Cardiac muscle cell (in vitro differentiated cells and primary cell): Measurements from ENCODE around the gene DGKG. TPM values are rescaled to one million over a fixed set of nuclear protein-coding genes. Genes with fewer than 3 reads are reported as not detected.

Experiments used
- DNase-seq, 2 donors: peaks; one replicate each; pipeline versions ENCODE4 v3.0.0 to v3.0.0-alpha.2; 2010 to 2017; ENCODE audit warnings: low read depth in 1 of 2, low spot score in 1 of 2
- H3K27ac ChIP-seq: fragments of 200-600 bp; sonication (generic); 2 replicates; pipeline ENCODE4 v1.5.1; 2016
- H3K27me3 ChIP-seq: fragments of 200-600 bp; sonication (generic); 2 replicates; pipeline ENCODE4 v1.6.0; 2016; ENCODE audit warnings: control low read depth
- H3K36me3 ChIP-seq: fragments of 200-600 bp; sonication (generic); 2 replicates; pipeline ENCODE4 v1.5.1; 2016; ENCODE audit warnings: control low read depth
- H3K4me1 ChIP-seq: fragments of 200-600 bp; sonication (generic); 2 replicates; pipeline ENCODE4 v1.8.1; 2017; ENCODE audit warnings: low read depth, mild to moderate bottlenecking, mixed run types
- H3K4me3 ChIP-seq: fragments of 200-600 bp; sonication (generic); 2 replicates; pipeline ENCODE4 v1.5.1; 2016; ENCODE audit warnings: mild to moderate bottlenecking
- H3K9me3 ChIP-seq: fragments of 200-600 bp; sonication (generic); 2 replicates; pipeline ENCODE4 v1.5.1; 2017; ENCODE audit warnings: low read depth, mild to moderate bottlenecking, control low read depth
- CTCF ChIP-seq: IDR thresholded peaks from 2 replicates; pipeline ENCODE4 v1.5.1; 2012; ENCODE audit warnings: low read depth, mild to moderate bottlenecking, low read length
- polyA plus RNA-seq: library from polyadenylated mRNA; unstranded; fragments of >200 nt; fragmentation: Nextera tagmentation; extraction: Ambion mirVana; gene quantifications from 2 replicates; pipeline ENCODE4 v1.2.1, GENCODE V29; 2016
- total RNA-seq: library from RNA; depleted of rRNA; stranded (reverse); fragments of >200 nt; gene quantifications from 2 replicates; pipeline ENCODE4 v1.2.3, GENCODE V29; 2016

DGKG gene
- total and polyA plus RNA-seq, 2 experiments from 2014 or later, result 0.15 TPM; not detected in 1

GRCh38 chr3:186316666-186317260 lies 45.3 kb downstream of the DGKG start:
- no peaks in the 10 kb centered on the region for H3K36me3 ChIP-seq
- H3K27ac ChIP-seq, result no peak overlapping the region
- TF ChIP-seq CTCF, result no peak
- no peak overlapping the region for H3K4me3 ChIP-seq
- no peaks in the 10 kb centered on the region for H3K4me1 ChIP-seq
- no peak for DNase-seq
- no peaks in the 10 kb centered on the region for H3K9me3 ChIP-seq
- no peaks in the 10 kb centered on the region for H3K27me3 ChIP-seq

- no peak for TF ChIP-seq CTCF
- Histone ChIP-seq H3K9me3 (no peaks in the 10 kb centered on the region), H3K4me1 (no peaks in the 10 kb centered on the region), H3K4me3 (no peak overlapping the region), H3K27ac (no peak overlapping the region), H3K36me3 (no peaks in the 10 kb centered on the region), H3K27me3 (no peaks in the 10 kb centered on the region)
- DNase-seq, result no peak
These were observed 46.3 kb downstream of the DGKG start for GRCh38 chr3:186315581-186316354.

- TF ChIP-seq CTCF, result no peak
- no peak overlapping the region for H3K4me3 ChIP-seq
- H3K9me3 ChIP-seq, result no peaks in the 10 kb centered on the region
- H3K4me1 ChIP-seq, result no peaks in the 10 kb centered on the region
- H3K27me3 ChIP-seq, result no peaks in the 10 kb centered on the region
- H3K36me3 ChIP-seq, result no peaks in the 10 kb centered on the region
- no peak overlapping the region for H3K27ac ChIP-seq
- no peak for DNase-seq
These were observed 47.1 kb downstream of the DGKG start for GRCh38 chr3:186314896-186315295.

DNA sequence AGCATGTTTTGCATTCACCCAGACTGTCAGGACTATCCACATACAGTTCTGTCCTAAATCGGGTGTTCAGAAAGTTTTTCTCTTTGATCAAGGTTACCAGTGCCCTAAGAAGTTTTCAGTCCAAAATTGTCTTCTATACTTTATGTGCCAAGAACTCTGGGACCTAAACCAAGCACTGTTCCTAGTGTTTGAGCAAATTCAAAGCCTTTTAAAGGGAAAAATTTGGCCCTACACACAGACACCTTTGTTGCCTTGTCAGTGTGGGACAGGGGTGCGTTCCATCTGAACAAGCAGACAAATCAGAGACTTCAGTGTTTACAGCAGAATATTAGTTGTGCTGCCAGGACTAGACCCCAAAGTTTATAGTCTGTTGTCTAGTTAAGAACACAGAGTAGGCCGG lies 50.6 kb downstream of the DGKG start:
- Histone ChIP-seq H3K36me3 (no peaks in the 10 kb centered on the region), H3K27me3 (no peaks in the 10 kb centered on the region), H3K4me1 (no peaks in the 10 kb centered on the region), H3K4me3 (no peak overlapping the region), H3K27ac (no peak overlapping the region), H3K9me3 (no peaks in the 10 kb centered on the region)
- DNase-seq, result no peak
- TF ChIP-seq CTCF, result no peak

- no peaks in the 10 kb centered on the region for H3K36me3 ChIP-seq
- H3K9me3 ChIP-seq, result no peaks in the 10 kb centered on the region
- H3K27me3 ChIP-seq, result no peaks in the 10 kb centered on the region
- no peak for TF ChIP-seq CTCF
- H3K4me3 ChIP-seq, result no peak overlapping the region
- no peaks in the 10 kb centered on the region for H3K4me1 ChIP-seq
- no peak overlapping the region for H3K27ac ChIP-seq
- DNase-seq, result no peak
These were observed 53.5 kb downstream of the DGKG start for GRCh38 chr3:186308549-186308948.
